ENCODE data around the gene TBC1D17.

The TBC1D17 gene

GRCh38 chr19:49835562-49835961 lies 41.9 kb upstream of the TBC1D17 start:
- TF ChIP-seq, protein P1, sequence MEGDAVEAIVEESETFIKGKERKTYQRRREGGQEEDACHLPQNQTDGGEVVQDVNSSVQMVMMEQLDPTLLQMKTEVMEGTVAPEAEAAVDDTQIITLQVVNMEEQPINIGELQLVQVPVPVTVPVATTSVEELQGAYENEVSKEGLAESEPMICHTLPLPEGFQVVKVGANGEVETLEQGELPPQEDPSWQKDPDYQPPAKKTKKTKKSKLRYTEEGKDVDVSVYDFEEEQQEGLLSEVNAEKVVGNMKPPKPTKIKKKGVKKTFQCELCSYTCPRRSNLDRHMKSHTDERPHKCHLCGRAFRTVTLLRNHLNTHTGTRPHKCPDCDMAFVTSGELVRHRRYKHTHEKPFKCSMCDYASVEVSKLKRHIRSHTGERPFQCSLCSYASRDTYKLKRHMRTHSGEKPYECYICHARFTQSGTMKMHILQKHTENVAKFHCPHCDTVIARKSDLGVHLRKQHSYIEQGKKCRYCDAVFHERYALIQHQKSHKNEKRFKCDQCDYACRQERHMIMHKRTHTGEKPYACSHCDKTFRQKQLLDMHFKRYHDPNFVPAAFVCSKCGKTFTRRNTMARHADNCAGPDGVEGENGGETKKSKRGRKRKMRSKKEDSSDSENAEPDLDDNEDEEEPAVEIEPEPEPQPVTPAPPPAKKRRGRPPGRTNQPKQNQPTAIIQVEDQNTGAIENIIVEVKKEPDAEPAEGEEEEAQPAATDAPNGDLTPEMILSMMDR (IDR thresholded peaks at IDR 0.05) = no peak
- no peak for TF ChIP-seq ZFX (IDR thresholded peaks at IDR 0.05; ENCODE audit: borderline replicate concordance)

DNA sequence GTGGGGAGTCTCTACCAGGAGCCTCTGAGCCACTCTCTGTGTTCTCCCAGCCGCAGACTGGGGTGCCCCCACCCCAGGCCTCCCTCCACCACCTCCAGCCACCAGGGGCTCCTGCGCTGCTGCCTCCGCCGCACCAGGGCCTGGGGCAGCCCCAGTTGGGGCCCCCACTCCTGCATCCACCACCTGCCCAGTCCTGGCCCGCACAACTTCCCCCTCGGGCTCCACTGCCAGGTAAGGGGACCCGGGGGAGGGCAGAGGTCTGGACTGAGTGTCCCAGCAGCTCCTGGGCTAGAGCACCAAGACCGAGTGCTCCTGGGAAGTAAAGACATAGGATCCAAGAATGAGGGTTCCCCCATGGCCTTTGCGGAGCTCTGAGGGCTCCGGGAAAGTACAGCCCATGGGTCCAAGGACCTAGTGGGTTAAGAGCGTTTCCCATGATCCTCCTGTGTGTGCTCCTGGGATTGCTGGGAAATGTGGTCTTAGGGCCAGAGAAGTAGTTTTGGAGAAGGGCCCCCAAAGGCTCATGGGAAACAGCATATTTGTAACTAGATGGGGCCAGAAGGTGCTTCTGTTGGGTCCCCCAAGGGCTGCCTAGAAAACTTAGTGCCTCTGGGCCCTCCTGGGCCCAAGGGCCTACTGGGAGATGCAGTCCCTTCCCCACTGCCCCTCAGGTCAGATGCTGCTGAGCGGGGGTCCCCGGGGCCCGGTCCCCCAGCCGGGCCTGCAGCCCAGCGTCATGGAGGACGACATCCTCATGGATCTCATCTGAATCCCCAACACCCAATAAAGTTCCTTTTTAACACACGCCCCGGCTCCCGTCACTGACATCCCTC lies 41.1 kb upstream of the TBC1D17 start:
- no peak overlapping the region for H3K27ac ChIP-seq
- no peak for TF ChIP-seq ZFX (IDR thresholded peaks at IDR 0.05; ENCODE audit: borderline replicate concordance)
- TF ChIP-seq, protein P1 (IDR thresholded peaks at IDR 0.05) = no peak

More at GRCh38 chr19:49835562-49835961, 41.9 kb upstream of the TBC1D17 start:
- no peak overlapping the region for H3K27ac ChIP-seq

- no peak for TF ChIP-seq ZFX (IDR thresholded peaks at IDR 0.05; ENCODE audit: borderline replicate concordance)
- TF ChIP-seq, protein P1 (IDR thresholded peaks at IDR 0.05) = no peak
- no peak overlapping the region for H3K27ac ChIP-seq
These were observed 40.5 kb upstream of the TBC1D17 start for GRCh38 chr19:49837009-49837310.

- no peak overlapping the region for H3K27ac ChIP-seq
- no peak for TF ChIP-seq ZFX (IDR thresholded peaks at IDR 0.05; ENCODE audit: borderline replicate concordance)
- TF ChIP-seq, protein P1 (IDR thresholded peaks at IDR 0.05) = no peak
These were observed 40.1 kb upstream of the TBC1D17 start for GRCh38 chr19:49837425-49837824.

- no peak for TF ChIP-seq ZFX (IDR thresholded peaks at IDR 0.05; ENCODE audit: borderline replicate concordance)
- TF ChIP-seq, protein P1 (IDR thresholded peaks at IDR 0.05) = no peak
- 0 out of 2 replicates have a peak overlapping the region, but pooled peaks have one; percentile 7 for H3K27ac ChIP-seq
These were observed 38.5 kb upstream of the TBC1D17 start for GRCh38 chr19:49838885-49839588.

DNA sequence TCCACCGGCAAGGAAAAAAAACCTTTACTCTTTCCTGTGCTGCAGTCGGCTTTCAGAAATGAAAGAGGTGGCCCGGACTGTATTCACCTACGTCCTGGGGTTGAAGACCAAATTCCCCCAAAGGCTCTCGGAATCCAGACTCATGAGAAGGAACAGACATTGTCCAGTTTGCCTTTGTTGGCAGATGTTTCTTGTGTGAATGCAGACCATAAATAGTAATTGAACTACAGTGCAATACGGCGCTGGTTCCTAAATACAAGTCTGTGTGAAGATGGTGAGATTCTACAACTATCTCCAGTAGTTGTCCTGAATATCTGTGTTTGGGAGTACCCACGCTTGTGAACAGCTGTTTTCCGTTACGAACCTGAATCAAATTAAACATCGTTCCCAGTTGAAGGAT lies 37.8 kb upstream of the TBC1D17 start:
- TF ChIP-seq, protein P1 (IDR thresholded peaks at IDR 0.05) = no peak
- no peak for TF ChIP-seq ZFX (IDR thresholded peaks at IDR 0.05; ENCODE audit: borderline replicate concordance)
- H3K27ac ChIP-seq = 0 out of 2 replicates have a peak overlapping the region, but pooled peaks have one; percentile 7

- TF ChIP-seq ZFX (IDR thresholded peaks at IDR 0.05; ENCODE audit: borderline replicate concordance) = no peak
- TF ChIP-seq, protein P1 (IDR thresholded peaks at IDR 0.05) = no peak
These were observed 37.2 kb upstream of the TBC1D17 start for GRCh38 chr19:49840321-49840720.

More at GRCh38 chr19:49840321-49840720, 37.2 kb upstream of the TBC1D17 start:
- no peak overlapping the region for H3K27ac ChIP-seq
